Neural cell (in vitro differentiated cells): ENCODE data around the gene FADS3.
"Not testable (repeated sequence)": the region's sequence is repeated elsewhere in the genome, so short reads cannot be mapped to it uniquely, and the experiment has no call there.

Source experiments
- EP300 ChIP-seq: fragments of 450-650 bp; conservative IDR thresholded peaks from 2 replicates; pipeline ENCODE4 v1.6.1; 2014; ENCODE audit warnings: antibody characterized with exemption, mild to moderate bottlenecking, moderate library complexity; ENCODE audit not compliant: poor library complexity, severe bottlenecking
- EZH2 ChIP-seq: fragments of 200-600, 300-800 bp; shearing (Covaris generic), sonication (generic); IDR thresholded peaks from 2 replicates; pipeline ENCODE4 v1.6.1; 2014; ENCODE audit warnings: antibody characterized with exemption, low read length, borderline replicate concordance, mild to moderate bottlenecking; ENCODE audit not compliant: insufficient read depth, poor library complexity, severe bottlenecking
- MXI1 ChIP-seq: fragments of 450-650 bp; conservative IDR thresholded peaks from 2 replicates; pipeline ENCODE4 v1.6.1; 2014; ENCODE audit warnings: antibody characterized with exemption, mild to moderate bottlenecking; ENCODE audit not compliant: poor library complexity, severe bottlenecking
- POLR2AphosphoS5 ChIP-seq: IDR thresholded peaks from 2 replicates; pipeline ENCODE4 v1.6.1; 2012
- RAD21 ChIP-seq: fragments of 450-650 bp; conservative IDR thresholded peaks from 2 replicates; pipeline ENCODE4 v1.6.1; 2014; ENCODE audit warnings: antibody characterized with exemption, mild to moderate bottlenecking, moderate library complexity
- SMC3 ChIP-seq: fragments of 450-650 bp; conservative IDR thresholded peaks from 2 replicates; pipeline ENCODE4 v1.6.1; 2014; ENCODE audit warnings: antibody characterized with exemption, mild to moderate bottlenecking, moderate library complexity; ENCODE audit not compliant: poor library complexity
- TAF1 ChIP-seq: IDR thresholded peaks from 2 replicates; pipeline ENCODE4 v1.6.1; 2012; ENCODE audit warnings: low read depth
- TF ChIP-seq, protein P1 (sequence below): fragments of 450-650 bp; IDR thresholded peaks from 2 replicates; pipeline ENCODE4 v1.5.1; 2014; ENCODE audit warnings: antibody characterized with exemption, mild to moderate bottlenecking, moderate library complexity; ENCODE audit not compliant: poor library complexity, severe bottlenecking
- TF ChIP-seq, protein P2 (sequence below): IDR thresholded peaks from 2 replicates; pipeline ENCODE4 v1.6.1; 2012; ENCODE audit warnings: borderline replicate concordance

DNA sequence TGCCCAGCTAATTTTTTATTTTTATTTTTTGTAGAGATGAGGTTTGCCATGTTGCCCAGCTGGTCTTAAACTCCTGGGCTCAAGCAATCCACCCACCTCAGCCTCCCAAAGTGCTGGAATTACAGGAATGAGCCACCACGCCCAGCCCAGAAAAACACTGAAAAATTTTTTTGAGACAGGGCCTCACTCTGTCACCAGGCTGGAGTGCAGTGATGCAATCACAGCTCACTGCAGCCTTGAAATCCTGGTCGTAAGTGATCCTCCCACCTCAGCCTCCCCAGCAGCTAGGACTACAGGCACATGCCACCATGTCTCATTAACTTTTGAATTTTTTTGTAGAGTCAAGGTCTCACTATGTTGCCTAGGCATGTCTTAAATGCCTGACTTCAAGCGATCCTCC is 9.1 kb downstream of the FADS3 start:
- TF ChIP-seq, protein P1, sequence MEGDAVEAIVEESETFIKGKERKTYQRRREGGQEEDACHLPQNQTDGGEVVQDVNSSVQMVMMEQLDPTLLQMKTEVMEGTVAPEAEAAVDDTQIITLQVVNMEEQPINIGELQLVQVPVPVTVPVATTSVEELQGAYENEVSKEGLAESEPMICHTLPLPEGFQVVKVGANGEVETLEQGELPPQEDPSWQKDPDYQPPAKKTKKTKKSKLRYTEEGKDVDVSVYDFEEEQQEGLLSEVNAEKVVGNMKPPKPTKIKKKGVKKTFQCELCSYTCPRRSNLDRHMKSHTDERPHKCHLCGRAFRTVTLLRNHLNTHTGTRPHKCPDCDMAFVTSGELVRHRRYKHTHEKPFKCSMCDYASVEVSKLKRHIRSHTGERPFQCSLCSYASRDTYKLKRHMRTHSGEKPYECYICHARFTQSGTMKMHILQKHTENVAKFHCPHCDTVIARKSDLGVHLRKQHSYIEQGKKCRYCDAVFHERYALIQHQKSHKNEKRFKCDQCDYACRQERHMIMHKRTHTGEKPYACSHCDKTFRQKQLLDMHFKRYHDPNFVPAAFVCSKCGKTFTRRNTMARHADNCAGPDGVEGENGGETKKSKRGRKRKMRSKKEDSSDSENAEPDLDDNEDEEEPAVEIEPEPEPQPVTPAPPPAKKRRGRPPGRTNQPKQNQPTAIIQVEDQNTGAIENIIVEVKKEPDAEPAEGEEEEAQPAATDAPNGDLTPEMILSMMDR: not testable (repeated sequence)
- TF ChIP-seq, protein P2, sequence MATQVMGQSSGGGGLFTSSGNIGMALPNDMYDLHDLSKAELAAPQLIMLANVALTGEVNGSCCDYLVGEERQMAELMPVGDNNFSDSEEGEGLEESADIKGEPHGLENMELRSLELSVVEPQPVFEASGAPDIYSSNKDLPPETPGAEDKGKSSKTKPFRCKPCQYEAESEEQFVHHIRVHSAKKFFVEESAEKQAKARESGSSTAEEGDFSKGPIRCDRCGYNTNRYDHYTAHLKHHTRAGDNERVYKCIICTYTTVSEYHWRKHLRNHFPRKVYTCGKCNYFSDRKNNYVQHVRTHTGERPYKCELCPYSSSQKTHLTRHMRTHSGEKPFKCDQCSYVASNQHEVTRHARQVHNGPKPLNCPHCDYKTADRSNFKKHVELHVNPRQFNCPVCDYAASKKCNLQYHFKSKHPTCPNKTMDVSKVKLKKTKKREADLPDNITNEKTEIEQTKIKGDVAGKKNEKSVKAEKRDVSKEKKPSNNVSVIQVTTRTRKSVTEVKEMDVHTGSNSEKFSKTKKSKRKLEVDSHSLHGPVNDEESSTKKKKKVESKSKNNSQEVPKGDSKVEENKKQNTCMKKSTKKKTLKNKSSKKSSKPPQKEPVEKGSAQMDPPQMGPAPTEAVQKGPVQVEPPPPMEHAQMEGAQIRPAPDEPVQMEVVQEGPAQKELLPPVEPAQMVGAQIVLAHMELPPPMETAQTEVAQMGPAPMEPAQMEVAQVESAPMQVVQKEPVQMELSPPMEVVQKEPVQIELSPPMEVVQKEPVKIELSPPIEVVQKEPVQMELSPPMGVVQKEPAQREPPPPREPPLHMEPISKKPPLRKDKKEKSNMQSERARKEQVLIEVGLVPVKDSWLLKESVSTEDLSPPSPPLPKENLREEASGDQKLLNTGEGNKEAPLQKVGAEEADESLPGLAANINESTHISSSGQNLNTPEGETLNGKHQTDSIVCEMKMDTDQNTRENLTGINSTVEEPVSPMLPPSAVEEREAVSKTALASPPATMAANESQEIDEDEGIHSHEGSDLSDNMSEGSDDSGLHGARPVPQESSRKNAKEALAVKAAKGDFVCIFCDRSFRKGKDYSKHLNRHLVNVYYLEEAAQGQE: not testable (repeated sequence)
- not testable (repeated sequence) for TF ChIP-seq POLR2AphosphoS5, RAD21, EZH2, TAF1, EP300, MXI1, SMC3
